Cardiac muscle cell (in vitro differentiated cells and primary cell): Measurements from ENCODE around the gene FAM136A. TPM values are rescaled to one million over a fixed set of nuclear protein-coding genes. Genes with fewer than 3 reads are reported as not detected.

Source experiments
- DNase-seq, 2 donors: peaks; one replicate each; pipeline versions ENCODE4 v3.0.0 to v3.0.0-alpha.2; 2010 to 2017; ENCODE audit warnings: low read depth in 1 of 2, low spot score in 1 of 2
- H3K27ac ChIP-seq: fragments of 200-600 bp; sonication (generic); 2 replicates; pipeline ENCODE4 v1.5.1; 2016
- H3K27me3 ChIP-seq: fragments of 200-600 bp; sonication (generic); 2 replicates; pipeline ENCODE4 v1.6.0; 2016; ENCODE audit warnings: control low read depth
- H3K36me3 ChIP-seq: fragments of 200-600 bp; sonication (generic); 2 replicates; pipeline ENCODE4 v1.5.1; 2016; ENCODE audit warnings: control low read depth
- H3K4me1 ChIP-seq: fragments of 200-600 bp; sonication (generic); 2 replicates; pipeline ENCODE4 v1.8.1; 2017; ENCODE audit warnings: low read depth, mild to moderate bottlenecking, mixed run types
- H3K4me3 ChIP-seq: fragments of 200-600 bp; sonication (generic); 2 replicates; pipeline ENCODE4 v1.5.1; 2016; ENCODE audit warnings: mild to moderate bottlenecking
- H3K9me3 ChIP-seq: fragments of 200-600 bp; sonication (generic); 2 replicates; pipeline ENCODE4 v1.5.1; 2017; ENCODE audit warnings: low read depth, mild to moderate bottlenecking, control low read depth
- CTCF ChIP-seq: IDR thresholded peaks from 2 replicates; pipeline ENCODE4 v1.5.1; 2012; ENCODE audit warnings: low read depth, mild to moderate bottlenecking, low read length
- polyA plus RNA-seq: library from polyadenylated mRNA; unstranded; fragments of >200 nt; fragmentation: Nextera tagmentation; extraction: Ambion mirVana; gene quantifications from 2 replicates; pipeline ENCODE4 v1.2.1, GENCODE V29; 2016
- total RNA-seq: library from RNA; depleted of rRNA; stranded (reverse); fragments of >200 nt; gene quantifications from 2 replicates; pipeline ENCODE4 v1.2.3, GENCODE V29; 2016

FAM136A gene
- total and polyA plus RNA-seq, 2 experiments from 2014 or later, result 70.8 to 109 TPM

DNA sequence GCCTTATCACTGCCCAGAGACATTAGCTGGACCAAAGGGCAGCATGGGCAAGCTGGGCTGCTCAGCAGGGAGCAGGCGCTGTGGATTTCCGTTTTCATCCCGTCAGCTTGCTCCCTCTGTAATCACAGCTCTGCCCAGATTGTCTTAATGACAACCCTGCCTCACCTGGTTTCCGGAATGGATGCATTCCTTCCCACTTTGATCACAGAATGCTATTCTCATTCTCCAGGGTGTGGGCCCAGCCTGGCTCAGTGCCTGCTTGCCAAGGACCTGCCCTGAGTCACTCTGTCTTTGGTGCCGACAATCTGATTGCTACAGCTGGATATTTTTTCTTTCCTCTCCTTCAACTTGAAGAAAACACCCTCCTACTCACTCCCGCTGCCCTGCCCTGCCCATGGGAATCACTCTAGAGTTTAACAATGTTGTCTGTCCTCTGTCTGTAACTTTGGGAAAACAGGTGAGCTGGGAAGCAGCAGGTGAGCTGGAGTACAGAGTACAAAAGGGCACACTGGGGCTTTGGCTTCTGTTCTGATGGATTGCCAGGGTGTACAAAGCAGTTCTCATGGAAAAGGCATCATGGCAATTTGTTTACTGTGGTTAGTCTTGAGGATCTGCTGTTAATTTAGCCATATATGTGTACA is 27.2 kb upstream of the FAM136A start:
- Histone ChIP-seq H3K9me3 (no peaks in the 10 kb centered on the region), H3K27me3 (no peaks in the 10 kb centered on the region), H3K36me3 (no peaks in the 10 kb centered on the region), H3K27ac (no peak overlapping the region), H3K4me3 (no peak overlapping the region), H3K4me1 (no peaks in the 10 kb centered on the region)
- TF ChIP-seq CTCF, result no peak
- DNase-seq, result no peak

GRCh38 chr2:70325875-70326274 is 24.0 kb upstream of the FAM136A start:
- no peak for TF ChIP-seq CTCF
- Histone ChIP-seq H3K4me1 (no peaks in the 10 kb centered on the region), H3K27me3 (no peaks in the 10 kb centered on the region), H3K36me3 (no peaks in the 10 kb centered on the region), H3K4me3 (no peak overlapping the region), H3K9me3 (no peaks in the 10 kb centered on the region), H3K27ac (no peak overlapping the region)
- DNase-seq, result no peak

GRCh38 chr2:70322518-70322917 is 20.7 kb upstream of the FAM136A start:
- no peak for TF ChIP-seq CTCF
- H3K9me3 ChIP-seq, result no peaks in the 10 kb centered on the region
- no peak overlapping the region for H3K4me3 ChIP-seq
- DNase-seq, result no peak
- H3K4me1 ChIP-seq, result no peaks in the 10 kb centered on the region
- no peaks in the 10 kb centered on the region for H3K36me3 ChIP-seq
- H3K27me3 ChIP-seq, result no peaks in the 10 kb centered on the region
- H3K27ac ChIP-seq, result no peak overlapping the region

DNA sequence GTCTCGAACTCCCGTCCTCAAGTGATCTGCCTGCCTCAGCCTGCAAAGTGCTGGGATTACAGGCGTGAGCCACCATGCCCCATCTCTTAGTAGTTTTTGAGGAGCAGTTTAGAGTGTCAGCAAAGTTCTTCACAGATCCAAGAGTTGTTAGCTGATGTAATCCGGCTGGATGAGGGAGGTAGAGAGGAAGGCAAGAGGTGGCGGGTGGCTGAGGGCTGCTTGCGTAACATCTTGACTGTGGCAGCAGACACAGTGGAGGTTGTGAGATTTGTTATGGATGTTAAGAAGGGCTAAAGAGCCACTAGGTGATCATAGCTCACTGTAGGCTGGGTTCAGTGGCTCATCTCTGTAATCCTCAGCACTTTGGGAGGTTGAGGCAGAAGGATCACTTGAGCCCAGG is 19.5 kb upstream of the FAM136A start:
- TF ChIP-seq CTCF, result no peak
- DNase-seq, result peak in 1 of 2 donors; percentile 27
- H3K4me1 ChIP-seq, result no peaks in the 10 kb centered on the region
- no peaks in the 10 kb centered on the region for H3K9me3 ChIP-seq
- H3K27me3 ChIP-seq, result no peaks in the 10 kb centered on the region
- no peak overlapping the region for H3K27ac ChIP-seq
- H3K36me3 ChIP-seq, result no peaks in the 10 kb centered on the region
- no peak overlapping the region for H3K4me3 ChIP-seq

DNA sequence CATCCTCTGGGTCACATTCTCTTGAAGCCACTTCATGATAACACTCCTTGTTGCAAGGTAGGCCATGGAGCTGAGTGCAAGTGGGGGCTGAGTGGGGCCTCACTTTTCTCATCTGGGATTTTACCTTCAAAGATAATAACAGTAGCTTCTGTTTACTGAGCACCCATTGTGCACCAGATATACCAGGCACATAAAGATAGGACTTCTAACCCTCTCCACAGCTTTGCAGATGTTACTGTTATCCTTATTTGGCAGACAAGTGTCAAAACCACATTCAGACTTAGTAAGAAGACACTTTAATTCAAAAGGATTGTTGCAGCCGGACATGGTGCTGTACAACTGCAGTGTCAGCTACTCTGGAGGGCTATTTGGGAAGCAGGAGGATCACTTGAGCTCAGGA is 12.8 kb upstream of the FAM136A start:
- DNase-seq, result no peak
- TF ChIP-seq CTCF, result no peak
- no peaks in the 10 kb centered on the region for H3K36me3 ChIP-seq

More for the DNA sequence above, 12.8 kb upstream of the FAM136A start:
- no peaks in the 10 kb centered on the region for H3K27me3 ChIP-seq
- H3K9me3 ChIP-seq, result no peaks in the 10 kb centered on the region
- H3K4me3 ChIP-seq, result no peak overlapping the region
- H3K4me1 ChIP-seq, result no peaks in the 10 kb centered on the region
- H3K27ac ChIP-seq, result no peak overlapping the region
